ENCODE data around the gene TMEM117. TPM values are rescaled to one million over a fixed set of nuclear protein-coding genes. Genes with fewer than 3 reads are reported as not detected.

The TMEM117 gene
- total RNA-seq, 1 donor from 2014 or later, result 22.1 TPM

GRCh38 chr12:44334347-44334746, 498.5 kb downstream of the TMEM117 start:
- no peaks in the 10 kb centered on the region for H3K27me3 ChIP-seq
- no peak overlapping the region for H3K4me3 ChIP-seq
- H3K9me3 ChIP-seq, result no peaks in the 10 kb centered on the region
- no peaks in the 10 kb centered on the region for H3K4me1 ChIP-seq
- no peak for TF ChIP-seq POLR2A (IDR thresholded peaks at IDR 0.05)
- TF ChIP-seq POLR2AphosphoS5 (IDR thresholded peaks at IDR 0.05; ENCODE audit: insufficient read depth in 1 of 2, low read depth in 1 of 2), result no peak
- no peak for TF ChIP-seq CTCF (IDR thresholded peaks at IDR 0.05)
- intact Hi-C loops (cut with DNase I), result no loop called here
- H3K27ac ChIP-seq, result no peak overlapping the region
- H3K36me3 ChIP-seq, result no peaks in the 10 kb centered on the region
- no peak for DNase-seq (ENCODE audit: extremely low spot score in 2 of 2)

DNA sequence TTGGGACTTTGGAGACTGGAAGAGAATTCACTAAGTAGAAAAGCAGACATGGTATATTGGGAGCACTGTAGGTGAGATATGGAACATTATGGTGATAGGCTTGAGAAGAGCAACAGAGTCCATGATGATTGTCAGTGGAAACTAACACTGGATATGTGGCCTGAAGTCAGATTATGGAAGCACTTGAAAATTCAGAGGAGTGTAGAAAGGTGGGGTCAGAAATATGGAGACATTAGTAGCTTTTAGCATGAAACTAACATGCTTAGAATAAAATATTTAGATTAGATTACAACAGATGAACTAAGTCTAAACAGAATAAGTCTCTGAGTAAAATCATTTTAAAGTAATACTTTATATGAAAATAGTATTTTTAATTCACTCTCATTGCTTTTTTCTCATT, 499.1 kb downstream of the TMEM117 start:
- Histone ChIP-seq H3K4me3 (no peak overlapping the region), H3K27ac (no peak overlapping the region), H3K27me3 (no peaks in the 10 kb centered on the region), H3K9me3 (no peaks in the 10 kb centered on the region), H3K36me3 (no peaks in the 10 kb centered on the region), H3K4me1 (no peaks in the 10 kb centered on the region)
- no peak for DNase-seq (ENCODE audit: extremely low spot score in 2 of 2)
- TF ChIP-seq CTCF (IDR thresholded peaks at IDR 0.05) (no peak), POLR2A (IDR thresholded peaks at IDR 0.05) (no peak), POLR2AphosphoS5 (IDR thresholded peaks at IDR 0.05; ENCODE audit: insufficient read depth in 1 of 2, low read depth in 1 of 2) (no peak)
- intact Hi-C loops (cut with DNase I), result no loop called here

- Histone ChIP-seq H3K36me3 (no peaks in the 10 kb centered on the region), H3K27ac (no peak overlapping the region), H3K4me1 (no peaks in the 10 kb centered on the region), H3K4me3 (no peak overlapping the region), H3K9me3 (no peaks in the 10 kb centered on the region), H3K27me3 (no peaks in the 10 kb centered on the region)
- TF ChIP-seq POLR2A (IDR thresholded peaks at IDR 0.05) (no peak), POLR2AphosphoS5 (IDR thresholded peaks at IDR 0.05; ENCODE audit: insufficient read depth in 1 of 2, low read depth in 1 of 2) (no peak), CTCF (IDR thresholded peaks at IDR 0.05) (no peak)
- intact Hi-C loops (cut with DNase I), result no loop called here
- no peak for DNase-seq (ENCODE audit: extremely low spot score in 2 of 2)
Measured at GRCh38 chr12:44336577-44336976, 500.7 kb downstream of the TMEM117 start.

- H3K4me1 ChIP-seq, result no peaks in the 10 kb centered on the region
- no peak overlapping the region for H3K27ac ChIP-seq
- DNase-seq (ENCODE audit: extremely low spot score in 2 of 2), result no peak
- H3K36me3 ChIP-seq, result no peaks in the 10 kb centered on the region
- H3K4me3 ChIP-seq, result no peak overlapping the region
- H3K27me3 ChIP-seq, result no peaks in the 10 kb centered on the region
- H3K9me3 ChIP-seq, result no peaks in the 10 kb centered on the region
- intact Hi-C loops (cut with DNase I), result no loop called here
- TF ChIP-seq POLR2AphosphoS5 (IDR thresholded peaks at IDR 0.05; ENCODE audit: insufficient read depth in 1 of 2, low read depth in 1 of 2), result no peak
- TF ChIP-seq CTCF (IDR thresholded peaks at IDR 0.05), result no peak
- TF ChIP-seq POLR2A (IDR thresholded peaks at IDR 0.05), result no peak
Measured at GRCh38 chr12:44342371-44342770, 506.5 kb downstream of the TMEM117 start.

GRCh38 chr12:44347145-44347544, 511.3 kb downstream of the TMEM117 start:
- TF ChIP-seq POLR2A (IDR thresholded peaks at IDR 0.05), result no peak
- TF ChIP-seq POLR2AphosphoS5 (IDR thresholded peaks at IDR 0.05; ENCODE audit: insufficient read depth in 1 of 2, low read depth in 1 of 2), result no peak
- TF ChIP-seq CTCF (IDR thresholded peaks at IDR 0.05), result no peak
- Histone ChIP-seq H3K4me3 (no peak overlapping the region), H3K4me1 (no peaks in the 10 kb centered on the region), H3K27ac (no peak overlapping the region), H3K36me3 (no peaks in the 10 kb centered on the region), H3K27me3 (no peaks in the 10 kb centered on the region), H3K9me3 (no peaks in the 10 kb centered on the region)
- intact Hi-C loops (cut with DNase I), result no loop called here
- no peak for DNase-seq (ENCODE audit: extremely low spot score in 2 of 2)
